ENCODE results near the gene ATXN7L2. TPM values are rescaled to one million over a fixed set of nuclear protein-coding genes. Genes with fewer than 3 reads are reported as not detected.
"Not testable (repeated sequence)": the region's sequence is repeated elsewhere in the genome, so short reads cannot be mapped to it uniquely, and the experiment has no call there.

Gene ATXN7L2
- total and polyA plus RNA-seq, 7 donors, result 4.4 to 14.1 (median 5.2) TPM

- Histone ChIP-seq H3K4me3 (no peak overlapping the region), H3K4me1 (peaks cover 12% of the 10 kb centered on the region), H3K36me3 (ENCODE audit: insufficient read depth in 1 of 2, low read depth in 1 of 2) (no peaks in the 10 kb centered on the region), H3K9me3 (no peaks in the 10 kb centered on the region), H3K27me3 (ENCODE audit: insufficient read depth in 3 of 3, low read length in 2 of 3) (peaks cover 0 to 15% (median 2%) of the 10 kb centered on the region in 3 donors), H3K27ac (no peak overlapping the region)
- DNase-seq (no peak), ATAC-seq (no peak)
- TF ChIP-seq, protein P1, sequence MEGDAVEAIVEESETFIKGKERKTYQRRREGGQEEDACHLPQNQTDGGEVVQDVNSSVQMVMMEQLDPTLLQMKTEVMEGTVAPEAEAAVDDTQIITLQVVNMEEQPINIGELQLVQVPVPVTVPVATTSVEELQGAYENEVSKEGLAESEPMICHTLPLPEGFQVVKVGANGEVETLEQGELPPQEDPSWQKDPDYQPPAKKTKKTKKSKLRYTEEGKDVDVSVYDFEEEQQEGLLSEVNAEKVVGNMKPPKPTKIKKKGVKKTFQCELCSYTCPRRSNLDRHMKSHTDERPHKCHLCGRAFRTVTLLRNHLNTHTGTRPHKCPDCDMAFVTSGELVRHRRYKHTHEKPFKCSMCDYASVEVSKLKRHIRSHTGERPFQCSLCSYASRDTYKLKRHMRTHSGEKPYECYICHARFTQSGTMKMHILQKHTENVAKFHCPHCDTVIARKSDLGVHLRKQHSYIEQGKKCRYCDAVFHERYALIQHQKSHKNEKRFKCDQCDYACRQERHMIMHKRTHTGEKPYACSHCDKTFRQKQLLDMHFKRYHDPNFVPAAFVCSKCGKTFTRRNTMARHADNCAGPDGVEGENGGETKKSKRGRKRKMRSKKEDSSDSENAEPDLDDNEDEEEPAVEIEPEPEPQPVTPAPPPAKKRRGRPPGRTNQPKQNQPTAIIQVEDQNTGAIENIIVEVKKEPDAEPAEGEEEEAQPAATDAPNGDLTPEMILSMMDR (IDR thresholded peaks at IDR 0.05), result no peak
- 67 to 72% (median 70%) methylated on average over 2 of the region's 2 CpGs for WGBS, 3 donors
- intact Hi-C loops (cut with DNase I), result no loop called here
These were observed 40.2 kb upstream of the ATXN7L2 start for GRCh38 chr1:109443476-109443875.

GRCh38 chr1:109444346-109444745, 39.4 kb upstream of the ATXN7L2 start:
- no peaks in the 10 kb centered on the region for H3K9me3 ChIP-seq
- H3K4me3 ChIP-seq, result no peak overlapping the region
- ATAC-seq (no peak), DNase-seq (no peak)
- peaks cover 0 to 15% (median 2%) of the 10 kb centered on the region in 3 donors for H3K27me3 ChIP-seq (ENCODE audit: insufficient read depth in 3 of 3, low read length in 2 of 3)
- peaks cover 3% of the 10 kb centered on the region for H3K4me1 ChIP-seq
- TF ChIP-seq, protein P1 (IDR thresholded peaks at IDR 0.05), result no peak
- WGBS, 3 donors, result 78 to 94% (median 79%) methylated on average over 1 of the region's 1 CpG
- H3K27ac ChIP-seq, result no peak overlapping the region
- no peaks in the 10 kb centered on the region for H3K36me3 ChIP-seq (ENCODE audit: insufficient read depth in 1 of 2, low read depth in 1 of 2)
- intact Hi-C loops (cut with DNase I), result no loop called here

GRCh38 chr1:109445949-109446695, 37.6 kb upstream of the ATXN7L2 start:
- H3K36me3 ChIP-seq (ENCODE audit: insufficient read depth in 1 of 2, low read depth in 1 of 2); H3K27ac ChIP-seq; H3K4me1 ChIP-seq; intact Hi-C loops (cut with DNase I); DNase-seq; H3K4me3 ChIP-seq; ATAC-seq; H3K9me3 ChIP-seq: not testable (repeated sequence)
- 68 to 74% (median 68%) methylated on average over 11 of the region's 11 CpGs for WGBS, 3 donors
- peaks cover 0 to 15% (median 2%) of the 10 kb centered on the region in 3 donors for H3K27me3 ChIP-seq (ENCODE audit: insufficient read depth in 3 of 3, low read length in 2 of 3)

GRCh38 chr1:109447524-109447923, 36.2 kb upstream of the ATXN7L2 start:
- no peaks in the 10 kb centered on the region for H3K36me3 ChIP-seq (ENCODE audit: insufficient read depth in 1 of 2, low read depth in 1 of 2)
- H3K27ac ChIP-seq, result no peak overlapping the region
- intact Hi-C loops (cut with DNase I), result no loop called here
- WGBS, 3 donors, result 68 to 79% (median 72%) methylated on average over 4 of the region's 4 CpGs
- ATAC-seq, result no peak
- TF ChIP-seq, protein P1 (IDR thresholded peaks at IDR 0.05), result no peak
- no peak for DNase-seq
- no peaks in the 10 kb centered on the region for H3K9me3 ChIP-seq
- no peaks in the 10 kb centered on the region for H3K4me1 ChIP-seq
- no peak overlapping the region for H3K4me3 ChIP-seq
- peaks cover 0 to 11% (median 2%) of the 10 kb centered on the region in 3 donors for H3K27me3 ChIP-seq (ENCODE audit: insufficient read depth in 3 of 3, low read length in 2 of 3)

DNA sequence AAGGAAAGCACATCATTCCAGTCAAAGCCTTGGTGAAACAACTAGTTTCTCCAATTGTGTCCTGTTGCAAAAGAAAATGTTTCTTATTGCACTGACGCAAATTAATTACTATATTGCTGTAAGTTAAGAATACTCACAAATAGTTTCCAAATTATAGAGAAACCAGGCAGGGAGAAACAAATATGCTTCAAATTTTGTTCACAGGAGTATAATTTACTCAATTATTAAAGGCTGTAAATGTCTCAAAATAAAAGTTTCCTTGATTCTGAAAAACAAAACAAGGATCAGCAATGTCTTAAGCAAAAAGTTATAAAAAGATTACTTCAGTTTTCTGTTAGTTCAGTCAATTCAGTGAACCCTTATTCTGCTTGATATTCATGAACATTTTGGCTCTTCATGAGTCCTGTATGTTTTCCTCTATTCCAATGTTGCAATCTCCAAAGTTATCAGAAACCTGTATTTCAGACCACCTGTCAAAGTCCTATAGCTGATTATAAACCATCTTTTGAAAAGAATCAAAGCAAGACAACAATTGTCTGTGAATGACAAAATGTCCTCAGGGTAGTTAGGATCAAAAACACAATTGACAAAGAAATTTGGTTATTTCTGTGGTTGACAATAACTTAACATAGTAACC, 29.1 kb upstream of the ATXN7L2 start:
- intact Hi-C loops (cut with DNase I), result no loop called here
- Histone ChIP-seq H3K4me3 (no peak overlapping the region), H3K9me3 (no peaks in the 10 kb centered on the region), H3K27ac (no peak overlapping the region), H3K4me1 (no peaks in the 10 kb centered on the region), H3K36me3 (ENCODE audit: insufficient read depth in 1 of 2, low read depth in 1 of 2) (no peaks in the 10 kb centered on the region), H3K27me3 (ENCODE audit: insufficient read depth in 3 of 3, low read length in 2 of 3) (no peaks in the 10 kb centered on the region)
- ATAC-seq (no peak), DNase-seq (no peak)
- TF ChIP-seq, protein P1 (IDR thresholded peaks at IDR 0.05), result no peak
- 87 to 90% (median 88%) methylated on average over 1 of the region's 1 CpG for WGBS, 3 donors

All from psoas muscle (tissue), 8 donors.